Measurements from ENCODE around the gene MCM8.

GRCh38 chr20:5974531-5974930, 24.1 kb downstream of the MCM8 start:
- no peak for TF ChIP-seq CTCF (optimal IDR thresholded peaks at IDR 0.05 in 1 of 3, IDR thresholded peaks at IDR 0.05 in 1 of 3, conservative IDR thresholded peaks at IDR 0.05 in 1 of 3; ENCODE audit: extremely low read depth in 1 of 3, insufficient read depth in 2 of 3, low read length in 3 of 3)
- TF ChIP-seq EZH2 (IDR thresholded peaks at IDR 0.05; ENCODE audit: low read length): no peak
